ENCODE measurements around the gene TFDP1. TPM values are rescaled to one million over a fixed set of nuclear protein-coding genes. Genes with fewer than 3 reads are reported as not detected.
A peak's percentile ranks its signal among the peaks of the same experiment; 100 is the strongest.

TFDP1 gene, protein sequence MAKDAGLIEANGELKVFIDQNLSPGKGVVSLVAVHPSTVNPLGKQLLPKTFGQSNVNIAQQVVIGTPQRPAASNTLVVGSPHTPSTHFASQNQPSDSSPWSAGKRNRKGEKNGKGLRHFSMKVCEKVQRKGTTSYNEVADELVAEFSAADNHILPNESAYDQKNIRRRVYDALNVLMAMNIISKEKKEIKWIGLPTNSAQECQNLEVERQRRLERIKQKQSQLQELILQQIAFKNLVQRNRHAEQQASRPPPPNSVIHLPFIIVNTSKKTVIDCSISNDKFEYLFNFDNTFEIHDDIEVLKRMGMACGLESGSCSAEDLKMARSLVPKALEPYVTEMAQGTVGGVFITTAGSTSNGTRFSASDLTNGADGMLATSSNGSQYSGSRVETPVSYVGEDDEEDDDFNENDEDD
- 100 to 1,000 TPM; 180 to 191 TPM for total RNA-seq

DNA sequence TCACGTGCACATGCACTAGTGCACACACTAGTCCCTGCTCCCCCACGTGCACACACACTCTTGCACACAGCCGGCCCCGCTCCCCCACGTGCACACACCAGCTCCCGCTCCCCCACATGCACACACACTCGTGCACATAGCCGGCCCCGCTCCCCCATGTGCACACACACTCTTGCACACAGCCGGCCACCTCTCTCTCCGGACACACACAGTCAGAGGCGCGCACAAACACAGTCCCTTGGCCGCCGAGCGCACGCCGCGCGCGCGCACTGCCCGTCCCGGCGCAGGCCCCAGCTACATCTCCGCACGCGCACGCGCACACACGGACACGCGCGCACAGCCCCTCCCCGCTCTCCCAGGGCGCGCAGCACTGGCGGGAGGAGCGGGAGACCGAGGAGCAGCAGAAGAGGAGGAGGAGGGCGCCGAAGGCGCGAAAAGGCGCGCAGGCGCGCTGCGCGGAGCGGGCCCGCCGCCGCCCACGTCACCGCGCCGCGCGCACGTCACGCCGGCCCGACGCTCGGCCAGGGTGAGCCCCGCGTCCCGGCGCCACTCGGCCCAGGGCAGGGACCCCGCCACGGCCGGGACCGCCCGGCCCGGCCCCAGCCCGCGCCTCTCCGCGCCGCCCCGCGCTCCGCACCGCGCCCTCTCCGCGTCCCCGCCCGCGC, at the start of gene TFDP1:
Gene TFDP1 (plus strand): TSS at position 549 of the 665 bp plus-strand sequence. CDS start 1,085 bp downstream, outside the sequence.
- ATAC-seq (peak; percentile 89), DNase-seq (peak; percentile 92)
- Mint-ChIP-seq H3K27me3 (ENCODE audit: low read depth) (no peaks in the 10 kb centered on the region), H3K4me3 (peak within 1 kb of the TSS; percentile 89), H3K4me1 (ENCODE audit: low read depth) (peaks cover 43% of the 10 kb centered on the region), H3K36me3 (ENCODE audit: low read depth) (peaks cover 39% of the 10 kb centered on the region), H3K9me3 (ENCODE audit: insufficient read depth) (no peaks in the 10 kb centered on the region), H3K27ac (peak within 1 kb of the TSS; percentile 88)
- ChIA-PET POLR2A (interaction anchor here (0.5 to 1.0 kb wide), 4 partner anchors 20 to 375 kb away, joined by 3 read pairs; partner anchors contain the start of gene CUL4A), CTCF (no interaction called here)

DNA sequence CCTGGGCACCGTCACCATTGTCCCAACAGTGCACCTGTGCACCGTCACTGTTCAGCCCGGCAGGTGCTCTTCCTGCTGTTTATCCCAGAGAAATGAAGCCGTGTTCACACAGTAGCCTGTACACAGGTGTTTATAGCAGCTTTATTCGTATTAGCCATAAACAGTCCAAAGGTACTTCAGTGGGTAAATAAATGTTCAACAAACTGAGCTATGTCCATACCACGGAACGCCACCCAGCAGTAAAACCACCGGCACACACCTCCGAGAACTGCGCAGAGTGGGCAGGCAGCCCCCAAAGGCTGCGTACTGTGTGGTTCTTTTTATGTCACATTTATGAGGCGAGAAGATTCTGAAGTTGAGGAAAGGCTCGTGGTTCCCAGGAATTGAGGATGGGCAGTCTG, 49.2 kb upstream of the TFDP1 start:
- ATAC-seq = no peak
- Mint-ChIP-seq H3K36me3 (ENCODE audit: low read depth) (peaks cover 8% of the 10 kb centered on the region), H3K27me3 (ENCODE audit: low read depth) (no peaks in the 10 kb centered on the region), H3K27ac (no peak overlapping the region), H3K9me3 (ENCODE audit: insufficient read depth) (no peaks in the 10 kb centered on the region), H3K4me3 (no peak overlapping the region), H3K4me1 (ENCODE audit: low read depth) (no peaks in the 10 kb centered on the region)
- DNase-seq = no peak
- CTCF ChIA-PET = no interaction called here
- POLR2A ChIA-PET = no interaction called here

DNA sequence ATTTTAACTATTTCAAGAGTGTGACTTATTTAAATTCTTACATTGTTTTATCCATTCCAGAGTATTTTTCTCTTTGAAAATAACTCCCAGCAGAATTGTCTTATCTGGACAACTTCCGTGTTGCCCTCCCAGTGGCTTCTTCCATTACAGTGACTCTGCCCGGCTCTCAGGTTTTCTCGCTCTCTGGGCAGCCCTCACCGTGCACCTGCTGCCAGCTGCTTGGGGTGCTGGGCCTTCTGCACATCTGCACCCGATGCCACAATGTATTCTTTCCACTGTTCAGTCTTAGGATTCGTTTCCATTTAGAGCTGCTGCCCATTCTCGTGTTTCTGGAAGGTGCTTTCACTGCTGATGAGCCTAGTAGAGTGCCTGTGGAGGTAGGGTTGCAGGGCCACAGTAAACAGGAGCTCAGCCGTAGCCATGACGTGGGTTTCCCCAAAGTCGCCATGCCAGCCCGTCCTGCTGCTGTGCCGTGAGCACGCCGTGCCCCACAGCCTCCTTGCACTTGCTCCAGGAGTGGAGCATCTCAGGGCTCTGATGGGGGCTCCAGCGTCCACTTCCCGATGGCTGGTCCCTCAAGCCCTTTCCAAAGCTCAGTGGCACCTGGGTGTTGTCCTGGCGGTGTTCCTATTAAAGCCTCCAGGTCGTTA, 48.0 kb upstream of the TFDP1 start:
- Mint-ChIP-seq H3K4me3 (no peak overlapping the region), H3K27me3 (ENCODE audit: low read depth) (no peaks in the 10 kb centered on the region), H3K9me3 (ENCODE audit: insufficient read depth) (no peaks in the 10 kb centered on the region), H3K27ac (no peak overlapping the region), H3K4me1 (ENCODE audit: low read depth) (no peaks in the 10 kb centered on the region), H3K36me3 (ENCODE audit: low read depth) (peaks cover 11% of the 10 kb centered on the region)
- ATAC-seq (no peak), DNase-seq (no peak)
- CTCF ChIA-PET = interaction anchor here (0.6 kb wide), 1 partner anchor 531 kb away, joined by 3 read pairs; no protein-coding TSS in a partner anchor
- POLR2A ChIA-PET = no interaction called here

DNA sequence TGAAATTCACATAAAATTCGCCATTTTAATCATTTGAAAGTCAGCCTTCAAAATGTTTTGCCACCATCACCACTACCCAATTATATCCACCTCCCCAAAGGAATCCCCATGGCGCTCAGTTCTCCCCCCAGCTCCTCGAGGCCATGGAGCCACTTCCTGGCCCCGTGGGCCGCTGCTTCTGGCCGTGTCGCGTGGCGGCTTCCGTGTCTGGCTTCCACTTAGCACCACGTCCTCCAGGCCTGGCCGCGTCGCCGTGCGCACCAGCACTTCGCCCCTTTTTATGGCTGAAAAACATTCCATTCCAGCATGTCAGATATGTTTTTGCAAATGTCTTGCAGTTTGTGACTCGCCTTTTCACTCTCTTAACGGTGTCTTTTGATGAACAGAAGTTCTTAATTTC, 47.3 kb upstream of the TFDP1 start:
- CTCF ChIA-PET = no interaction called here
- H3K4me1 Mint-ChIP-seq (ENCODE audit: low read depth) = no peaks in the 10 kb centered on the region
- H3K9me3 Mint-ChIP-seq (ENCODE audit: insufficient read depth) = no peaks in the 10 kb centered on the region

DNA sequence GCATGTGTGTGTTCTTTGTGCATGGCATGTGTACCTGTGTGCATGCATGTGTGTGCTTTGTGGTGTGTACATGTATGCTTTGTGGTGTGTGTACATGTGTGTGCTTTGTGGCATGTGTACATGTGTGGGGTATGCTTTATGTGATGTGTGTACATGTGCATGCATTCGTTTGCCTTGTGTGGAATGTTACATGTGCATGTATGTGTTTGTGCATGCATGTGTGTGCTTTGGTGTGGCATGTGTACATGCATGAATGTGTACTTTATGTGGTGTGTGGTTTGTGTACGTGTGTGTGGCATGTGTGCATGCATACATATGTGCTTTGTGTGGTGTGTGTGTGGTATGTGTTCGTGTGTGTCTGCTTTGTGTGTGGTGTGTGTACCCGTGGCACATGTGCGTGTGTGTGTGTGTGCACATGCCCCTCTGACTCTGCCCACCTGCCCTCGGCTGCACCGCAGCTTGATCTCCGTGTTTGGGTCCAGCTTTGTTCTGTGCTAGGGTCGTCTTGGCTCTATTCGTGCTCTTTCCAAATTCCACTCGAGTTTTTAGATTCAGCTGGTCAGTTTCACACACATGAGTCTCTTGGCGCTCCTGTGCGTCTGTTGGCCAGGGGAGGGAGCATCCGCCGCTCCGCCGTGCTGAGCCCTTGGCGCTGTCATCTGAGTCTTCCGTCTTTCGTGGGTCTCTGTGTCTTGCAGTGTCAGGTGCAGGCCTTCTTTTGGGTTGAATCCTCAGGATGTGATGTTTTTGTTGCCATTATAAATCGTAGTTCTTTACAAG, 46.5 kb upstream of the TFDP1 start:
- ChIA-PET CTCF (no interaction called here), POLR2A (no interaction called here)
- Mint-ChIP-seq H3K36me3 (ENCODE audit: low read depth) (peaks cover 11% of the 10 kb centered on the region), H3K27me3 (ENCODE audit: low read depth) (no peaks in the 10 kb centered on the region), H3K4me1 (ENCODE audit: low read depth) (no peaks in the 10 kb centered on the region), H3K4me3 (no peak overlapping the region), H3K9me3 (ENCODE audit: insufficient read depth) (no peaks in the 10 kb centered on the region), H3K27ac (no peak overlapping the region)
- DNase-seq = no peak
- no peak for ATAC-seq

More for the DNA sequence above, 47.3 kb upstream of the TFDP1 start:
- POLR2A ChIA-PET = no interaction called here
- Mint-ChIP-seq H3K4me3 (no peak overlapping the region), H3K27me3 (ENCODE audit: low read depth) (no peaks in the 10 kb centered on the region), H3K36me3 (ENCODE audit: low read depth) (peaks cover 11% of the 10 kb centered on the region), H3K27ac (no peak overlapping the region)
- DNase-seq = no peak
- no peak for ATAC-seq

DNA sequence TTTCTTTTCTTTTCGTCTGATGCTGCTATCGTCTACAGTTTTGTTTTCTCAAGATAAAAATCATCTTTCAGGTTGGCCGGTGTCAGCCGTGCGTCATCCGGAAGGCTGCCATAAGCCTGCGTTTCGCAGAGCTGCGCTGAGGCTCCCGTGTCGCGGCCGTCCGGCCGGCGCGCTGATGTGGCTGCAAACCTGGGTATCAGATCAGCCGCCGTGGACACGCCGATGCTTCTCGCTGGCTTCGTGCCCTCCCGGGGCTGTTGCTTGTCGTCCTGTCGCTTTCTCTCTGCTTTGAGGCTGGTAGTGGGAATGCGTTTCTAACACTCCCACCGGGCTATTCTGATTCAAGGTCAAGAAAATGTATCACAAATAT, 45.9 kb upstream of the TFDP1 start:
- Mint-ChIP-seq H3K27ac (no peak overlapping the region), H3K36me3 (ENCODE audit: low read depth) (peaks cover 14% of the 10 kb centered on the region), H3K4me3 (no peak overlapping the region), H3K9me3 (ENCODE audit: insufficient read depth) (no peaks in the 10 kb centered on the region), H3K4me1 (ENCODE audit: low read depth) (no peaks in the 10 kb centered on the region), H3K27me3 (ENCODE audit: low read depth) (no peaks in the 10 kb centered on the region)
- no peak for ATAC-seq
- CTCF ChIA-PET = no interaction called here
- POLR2A ChIA-PET = no interaction called here
- no peak for DNase-seq

DNA sequence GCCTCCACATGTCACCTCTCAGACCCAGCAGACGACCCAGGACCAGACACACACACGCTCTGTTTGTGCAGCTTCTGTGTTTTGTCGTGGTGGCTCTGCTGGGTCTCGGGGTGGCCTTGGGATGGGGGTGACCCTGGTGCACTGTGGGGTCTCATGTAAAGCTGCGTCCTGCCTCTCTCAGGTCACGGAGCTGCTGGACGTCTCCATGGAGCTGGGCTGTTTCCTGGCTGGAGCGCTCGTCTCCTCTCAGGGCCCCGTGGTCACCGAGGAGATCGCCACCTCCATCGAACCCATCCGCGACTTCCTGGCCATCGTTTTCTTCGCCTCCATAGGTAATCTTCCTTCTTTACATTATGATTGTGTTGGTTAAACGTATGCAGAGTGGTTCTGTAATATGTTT, 45.4 kb upstream of the TFDP1 start:
- Mint-ChIP-seq H3K36me3 (ENCODE audit: low read depth) (peaks cover 15% of the 10 kb centered on the region), H3K27me3 (ENCODE audit: low read depth) (no peaks in the 10 kb centered on the region), H3K4me3 (no peak overlapping the region), H3K4me1 (ENCODE audit: low read depth) (no peaks in the 10 kb centered on the region), H3K9me3 (ENCODE audit: insufficient read depth) (no peaks in the 10 kb centered on the region), H3K27ac (no peak overlapping the region)
- POLR2A ChIA-PET = no interaction called here
- no peak for DNase-seq
- no peak for ATAC-seq
- CTCF ChIA-PET = no interaction called here

DNA sequence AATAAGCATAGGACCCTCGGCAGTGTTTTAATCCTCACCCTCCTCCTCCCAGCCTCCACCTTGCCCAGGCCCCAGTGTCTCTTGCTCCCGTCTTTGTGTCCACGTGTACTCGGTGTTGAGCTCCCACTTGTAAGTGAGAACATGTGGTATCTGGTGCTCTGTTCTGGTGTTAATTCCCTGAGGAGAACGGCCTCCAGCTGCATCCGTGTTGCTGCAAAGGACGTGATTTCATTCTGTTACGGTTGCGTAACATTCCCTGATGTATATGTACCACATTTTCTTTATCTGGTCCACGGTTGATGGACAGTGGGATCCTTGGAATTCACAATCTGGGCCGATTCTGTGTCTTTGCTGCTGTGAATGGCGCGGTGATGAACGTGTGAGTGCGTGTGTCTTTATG, 44.7 kb upstream of the TFDP1 start:
- H3K27ac Mint-ChIP-seq = no peak overlapping the region
- no peaks in the 10 kb centered on the region for H3K27me3 Mint-ChIP-seq (ENCODE audit: low read depth)
- H3K9me3 Mint-ChIP-seq (ENCODE audit: insufficient read depth) = no peaks in the 10 kb centered on the region
- no peaks in the 10 kb centered on the region for H3K4me1 Mint-ChIP-seq (ENCODE audit: low read depth)
- no peak overlapping the region for H3K4me3 Mint-ChIP-seq
- ChIA-PET POLR2A (no interaction called here), CTCF (no interaction called here)
- no peak for DNase-seq
- ATAC-seq = no peak
- H3K36me3 Mint-ChIP-seq (ENCODE audit: low read depth) = peaks cover 15% of the 10 kb centered on the region

DNA sequence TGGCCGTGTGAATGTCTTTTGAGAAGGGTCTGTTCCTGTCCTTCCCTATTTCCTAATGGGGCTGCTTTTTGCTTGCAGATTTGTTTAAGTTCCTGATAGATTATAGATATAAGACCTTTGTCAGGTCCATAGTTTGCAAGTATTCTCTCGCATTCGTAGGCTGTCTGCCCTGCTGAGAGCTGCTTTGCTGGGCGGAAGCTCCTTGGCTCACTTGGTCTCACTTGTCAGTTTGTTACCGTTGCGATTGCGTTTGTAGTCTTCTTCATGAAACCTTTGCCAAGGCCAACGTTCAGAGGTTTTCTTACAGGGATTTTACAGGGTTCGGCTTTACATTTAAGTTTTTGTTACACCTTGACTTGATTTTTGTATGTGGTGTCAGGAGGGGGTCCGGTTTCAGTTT, 44.0 kb upstream of the TFDP1 start:
- CTCF ChIA-PET = no interaction called here
- H3K27ac Mint-ChIP-seq = no peak overlapping the region

DNA sequence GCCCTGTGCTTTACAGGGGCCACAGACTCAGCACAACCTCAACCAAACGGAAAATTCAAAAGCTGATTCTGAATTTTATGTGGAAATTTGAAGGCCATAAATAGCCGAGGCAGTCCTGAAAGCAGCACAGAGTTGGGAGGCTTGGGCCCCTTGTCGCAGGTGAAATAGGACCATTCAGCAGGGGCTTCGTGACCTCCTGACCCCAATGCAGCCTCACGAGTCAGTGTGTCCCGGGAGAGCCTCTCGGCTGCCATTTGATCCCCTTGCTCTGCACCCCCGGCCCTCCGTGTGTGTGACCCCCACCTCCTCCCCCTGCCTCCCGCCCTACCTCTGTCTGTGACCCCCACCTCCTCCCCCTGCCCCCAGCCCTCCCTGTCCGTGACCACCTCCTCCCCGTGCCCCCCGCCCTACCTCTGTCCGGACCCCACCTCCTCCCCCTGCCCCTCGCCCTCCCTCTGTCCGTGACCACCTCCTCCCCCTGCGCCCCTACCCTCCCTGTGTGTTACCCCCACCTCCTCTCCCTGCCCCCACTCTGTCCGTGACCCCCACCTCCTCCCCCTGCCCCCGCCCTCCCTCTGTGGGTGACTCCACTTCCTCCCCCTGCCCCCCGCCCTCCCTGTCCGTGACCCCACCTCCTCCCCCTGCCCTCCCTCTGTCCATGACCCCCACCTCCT, 41.7 kb upstream of the TFDP1 start:
- ATAC-seq = no peak
- Mint-ChIP-seq H3K27ac (no peak overlapping the region), H3K27me3 (ENCODE audit: low read depth) (no peaks in the 10 kb centered on the region), H3K36me3 (ENCODE audit: low read depth) (peaks cover 13% of the 10 kb centered on the region), H3K4me1 (ENCODE audit: low read depth) (no peaks in the 10 kb centered on the region), H3K9me3 (ENCODE audit: insufficient read depth) (no peaks in the 10 kb centered on the region), H3K4me3 (no peak overlapping the region)
- ChIA-PET CTCF (no interaction called here), POLR2A (no interaction called here)
- DNase-seq = no peak

More for the DNA sequence above, 44.0 kb upstream of the TFDP1 start:
- Mint-ChIP-seq H3K36me3 (ENCODE audit: low read depth) (peaks cover 13% of the 10 kb centered on the region), H3K27me3 (ENCODE audit: low read depth) (no peaks in the 10 kb centered on the region), H3K4me1 (ENCODE audit: low read depth) (no peaks in the 10 kb centered on the region), H3K9me3 (ENCODE audit: insufficient read depth) (no peaks in the 10 kb centered on the region), H3K4me3 (no peak overlapping the region)
- POLR2A ChIA-PET = no interaction called here
- ATAC-seq = no peak
- DNase-seq = no peak

DNA sequence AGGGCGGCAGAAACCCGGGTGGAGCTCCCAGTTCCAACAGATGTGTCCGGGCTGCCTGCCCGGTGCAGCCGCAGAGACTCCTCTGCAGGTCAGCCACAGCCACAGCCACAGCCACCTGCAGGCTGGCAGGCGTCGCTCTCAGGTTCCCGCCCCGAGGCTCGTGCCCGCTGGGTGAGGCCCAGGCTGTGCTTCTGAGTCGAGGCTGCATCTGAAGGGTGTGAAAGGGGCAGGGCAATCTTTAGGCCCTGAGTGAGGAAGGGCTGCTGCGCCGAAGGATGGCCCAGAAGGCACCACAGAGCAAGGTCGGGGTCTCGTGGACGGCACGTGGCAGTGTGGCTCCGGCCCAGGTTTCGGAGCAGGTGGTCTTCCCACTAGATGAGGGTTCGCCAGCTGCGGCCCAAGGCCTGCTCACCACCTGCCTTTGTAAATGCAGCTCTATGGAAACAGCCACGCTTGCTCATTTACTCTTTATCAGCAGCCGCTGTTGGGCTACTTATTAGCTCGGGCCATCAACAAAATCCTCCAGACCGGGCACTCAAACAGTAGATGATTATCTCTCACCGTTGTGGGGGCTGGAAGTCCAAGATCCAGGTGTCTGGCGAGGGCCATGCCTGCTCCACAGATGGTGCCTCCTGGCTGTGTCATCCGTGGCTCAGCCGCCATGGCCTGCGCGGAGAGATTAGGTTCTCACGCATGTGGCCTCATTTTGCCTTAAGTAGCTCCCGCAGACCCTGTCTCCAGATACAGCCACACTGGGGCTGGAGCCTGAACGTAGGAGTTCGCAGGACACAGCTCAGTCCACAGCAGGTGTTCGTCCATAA, 40.3 kb upstream of the TFDP1 start:
- DNase-seq (no peak), ATAC-seq (no peak)
- ChIA-PET CTCF (no interaction called here), POLR2A (no interaction called here)
- Mint-ChIP-seq H3K4me1 (ENCODE audit: low read depth) (no peaks in the 10 kb centered on the region), H3K4me3 (no peak overlapping the region), H3K36me3 (ENCODE audit: low read depth) (peaks cover 13% of the 10 kb centered on the region), H3K9me3 (ENCODE audit: insufficient read depth) (no peaks in the 10 kb centered on the region), H3K27me3 (ENCODE audit: low read depth) (no peaks in the 10 kb centered on the region), H3K27ac (no peak overlapping the region)

Data from activated CD8-positive, alpha-beta T cell treated with anti-CD3 and anti-CD28 coated beads, Interleukin-2, amount 10 ng/mL, durations not matched to agents 7 days and 5 days (primary cell).